ENCODE data around the gene USP30. TPM values are rescaled to one million over a fixed set of nuclear protein-coding genes. Genes with fewer than 3 reads are reported as not detected.

USP30 gene, protein sequence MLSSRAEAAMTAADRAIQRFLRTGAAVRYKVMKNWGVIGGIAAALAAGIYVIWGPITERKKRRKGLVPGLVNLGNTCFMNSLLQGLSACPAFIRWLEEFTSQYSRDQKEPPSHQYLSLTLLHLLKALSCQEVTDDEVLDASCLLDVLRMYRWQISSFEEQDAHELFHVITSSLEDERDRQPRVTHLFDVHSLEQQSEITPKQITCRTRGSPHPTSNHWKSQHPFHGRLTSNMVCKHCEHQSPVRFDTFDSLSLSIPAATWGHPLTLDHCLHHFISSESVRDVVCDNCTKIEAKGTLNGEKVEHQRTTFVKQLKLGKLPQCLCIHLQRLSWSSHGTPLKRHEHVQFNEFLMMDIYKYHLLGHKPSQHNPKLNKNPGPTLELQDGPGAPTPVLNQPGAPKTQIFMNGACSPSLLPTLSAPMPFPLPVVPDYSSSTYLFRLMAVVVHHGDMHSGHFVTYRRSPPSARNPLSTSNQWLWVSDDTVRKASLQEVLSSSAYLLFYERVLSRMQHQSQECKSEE
- polyA plus RNA-seq (2012; ENCODE audit: insufficient read depth, insufficient read length, low read depth) = 26.4 TPM

DNA sequence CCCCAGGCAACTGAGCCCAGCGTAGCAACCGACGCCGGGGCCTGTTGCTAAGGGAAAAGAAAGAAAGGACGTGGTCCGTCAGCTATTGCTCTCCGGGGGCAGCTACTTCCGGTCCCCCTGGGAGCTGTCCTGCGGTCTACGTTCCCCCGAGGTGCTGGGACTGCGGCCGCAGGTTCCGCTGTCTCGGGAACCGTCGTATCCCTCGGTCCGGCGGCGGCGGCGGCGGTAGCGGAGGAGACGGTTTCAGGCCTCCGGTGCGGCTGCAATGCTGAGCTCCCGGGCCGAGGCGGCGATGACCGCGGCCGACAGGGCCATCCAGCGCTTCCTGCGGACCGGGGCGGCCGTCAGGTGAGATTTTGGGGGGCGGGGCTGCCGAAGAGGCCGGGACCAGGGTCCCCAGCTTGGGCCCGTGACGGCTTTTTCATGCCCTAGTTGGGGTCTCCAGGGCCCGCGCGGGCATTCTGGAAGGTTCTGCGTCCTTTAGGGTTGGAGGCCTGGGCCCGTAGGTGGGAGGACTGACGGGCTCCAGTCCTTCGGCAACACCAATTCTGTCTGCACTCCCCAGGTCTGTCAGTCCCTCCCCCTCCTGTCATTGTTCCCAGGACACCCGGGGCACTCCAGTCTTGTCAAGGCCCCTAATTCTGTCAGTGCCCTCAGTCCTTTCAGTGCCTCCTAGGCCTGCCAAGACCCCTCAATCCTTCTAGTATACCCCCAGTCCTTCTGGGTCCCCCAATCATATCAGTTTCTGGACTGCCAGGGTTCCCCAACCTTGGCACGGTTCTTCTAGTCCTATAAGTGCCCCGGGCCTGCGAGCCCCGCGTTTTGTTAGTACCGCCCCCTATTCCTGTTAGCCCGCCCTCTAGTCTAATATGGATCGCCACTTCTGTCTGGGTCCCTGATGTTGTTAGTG is at the start of gene USP30:
Gene USP30 (plus strand): TSS at position 163 of the 910 bp plus-strand sequence. CDS start 103 bp downstream, at position 266.
- H3K9me3 ChIP-seq = no peaks in the 10 kb centered on the region
- no peaks in the 10 kb centered on the region for H3K36me3 ChIP-seq
- TF ChIP-seq, protein P1, sequence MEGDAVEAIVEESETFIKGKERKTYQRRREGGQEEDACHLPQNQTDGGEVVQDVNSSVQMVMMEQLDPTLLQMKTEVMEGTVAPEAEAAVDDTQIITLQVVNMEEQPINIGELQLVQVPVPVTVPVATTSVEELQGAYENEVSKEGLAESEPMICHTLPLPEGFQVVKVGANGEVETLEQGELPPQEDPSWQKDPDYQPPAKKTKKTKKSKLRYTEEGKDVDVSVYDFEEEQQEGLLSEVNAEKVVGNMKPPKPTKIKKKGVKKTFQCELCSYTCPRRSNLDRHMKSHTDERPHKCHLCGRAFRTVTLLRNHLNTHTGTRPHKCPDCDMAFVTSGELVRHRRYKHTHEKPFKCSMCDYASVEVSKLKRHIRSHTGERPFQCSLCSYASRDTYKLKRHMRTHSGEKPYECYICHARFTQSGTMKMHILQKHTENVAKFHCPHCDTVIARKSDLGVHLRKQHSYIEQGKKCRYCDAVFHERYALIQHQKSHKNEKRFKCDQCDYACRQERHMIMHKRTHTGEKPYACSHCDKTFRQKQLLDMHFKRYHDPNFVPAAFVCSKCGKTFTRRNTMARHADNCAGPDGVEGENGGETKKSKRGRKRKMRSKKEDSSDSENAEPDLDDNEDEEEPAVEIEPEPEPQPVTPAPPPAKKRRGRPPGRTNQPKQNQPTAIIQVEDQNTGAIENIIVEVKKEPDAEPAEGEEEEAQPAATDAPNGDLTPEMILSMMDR (IDR thresholded peaks at IDR 0.05; ENCODE audit: low read depth, low read length) = no peak
- no peaks in the 10 kb centered on the region for H3K4me1 ChIP-seq
- H3K4me3 ChIP-seq (ENCODE audit: low read depth, low read length) = peak within 1 kb of the TSS; percentile 65
- DNase-seq = peak; percentile 88
- H3K27me3 ChIP-seq = no peaks in the 10 kb centered on the region

DNA sequence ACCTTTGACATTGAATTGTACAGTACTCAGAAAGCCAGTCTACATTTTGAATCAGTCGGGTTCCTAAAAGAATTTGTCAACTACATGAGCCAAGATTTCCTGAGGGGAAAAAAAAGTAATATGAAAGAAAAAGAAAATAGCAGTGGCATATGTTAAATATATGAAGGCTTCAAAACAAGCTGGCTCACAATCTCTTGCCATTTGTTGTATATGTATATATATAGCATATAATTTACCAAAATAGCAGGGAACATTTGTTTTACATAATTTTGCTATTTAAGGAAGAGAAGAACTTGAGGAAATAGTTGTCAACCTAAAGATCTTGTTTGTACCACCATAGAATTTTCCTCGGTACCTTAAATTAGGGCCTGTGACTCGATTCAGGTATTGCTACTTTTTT is 48.4 kb upstream of the USP30 start:
- no peaks in the 10 kb centered on the region for H3K27me3 ChIP-seq
- H3K9me3 ChIP-seq = no peaks in the 10 kb centered on the region
- no peaks in the 10 kb centered on the region for H3K36me3 ChIP-seq
- H3K4me1 ChIP-seq = no peaks in the 10 kb centered on the region
- no peak overlapping the region for H3K4me3 ChIP-seq (ENCODE audit: low read depth, low read length)
- TF ChIP-seq, protein P1 (IDR thresholded peaks at IDR 0.05; ENCODE audit: low read depth, low read length) = no peak
- DNase-seq = no peak

DNA sequence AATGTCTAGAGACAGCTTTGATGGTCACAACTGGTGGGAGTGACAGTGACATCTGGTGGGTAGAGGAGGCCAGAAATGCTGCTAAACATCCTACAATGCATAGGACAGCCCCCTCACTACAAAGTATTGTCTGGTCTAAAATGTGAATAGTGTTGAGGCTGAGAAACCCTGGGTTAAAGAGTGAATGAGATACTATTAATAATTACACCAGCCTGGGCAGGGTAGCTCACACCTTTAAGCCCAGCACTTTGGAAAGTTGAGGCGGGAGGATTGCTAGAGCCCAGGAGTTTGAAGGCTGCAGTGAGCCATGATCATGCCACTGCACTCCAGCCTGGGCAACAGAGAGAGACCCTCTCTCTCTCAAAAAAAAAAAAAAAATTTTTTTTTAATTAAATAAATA is 42.6 kb upstream of the USP30 start:
- no peaks in the 10 kb centered on the region; the same call in 1 of the 2 replicates for H3K36me3 ChIP-seq
- no peak for DNase-seq
- no peaks in the 10 kb centered on the region for H3K4me1 ChIP-seq
- H3K4me3 ChIP-seq (ENCODE audit: low read depth, low read length) = no peak overlapping the region
- no peaks in the 10 kb centered on the region for H3K27me3 ChIP-seq
- TF ChIP-seq, protein P1 (IDR thresholded peaks at IDR 0.05; ENCODE audit: low read depth, low read length) = 0 out of 2 replicates have a peak, but pooled peaks have one; percentile 2
- no peaks in the 10 kb centered on the region for H3K9me3 ChIP-seq

DNA sequence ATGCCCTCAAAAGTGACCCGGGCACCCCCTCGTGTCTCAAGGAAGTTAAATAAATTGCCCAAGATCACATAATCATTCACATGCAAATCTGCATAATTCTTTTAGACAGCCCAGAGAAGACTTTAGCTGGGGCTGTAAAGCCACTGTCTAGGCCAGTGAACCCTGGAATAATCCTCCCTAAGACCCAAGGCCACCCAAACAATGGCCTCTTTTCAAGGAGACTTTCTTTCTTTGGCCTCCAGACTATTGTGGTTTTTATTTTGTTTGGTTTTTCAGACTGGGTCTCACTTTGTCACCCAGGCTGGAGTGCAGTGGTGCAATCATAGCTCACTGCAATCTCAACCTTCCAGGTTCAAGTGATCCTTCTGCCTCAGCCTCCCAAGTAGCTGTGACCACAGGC is 42.1 kb upstream of the USP30 start:
- H3K36me3 ChIP-seq = no peaks in the 10 kb centered on the region; the same call in 1 of the 2 replicates
- DNase-seq = no peak
- H3K27me3 ChIP-seq = no peaks in the 10 kb centered on the region
- TF ChIP-seq, protein P1 (IDR thresholded peaks at IDR 0.05; ENCODE audit: low read depth, low read length) = no peak
- H3K4me3 ChIP-seq (ENCODE audit: low read depth, low read length) = no peak overlapping the region
- no peaks in the 10 kb centered on the region for H3K9me3 ChIP-seq
- no peaks in the 10 kb centered on the region for H3K4me1 ChIP-seq

DNA sequence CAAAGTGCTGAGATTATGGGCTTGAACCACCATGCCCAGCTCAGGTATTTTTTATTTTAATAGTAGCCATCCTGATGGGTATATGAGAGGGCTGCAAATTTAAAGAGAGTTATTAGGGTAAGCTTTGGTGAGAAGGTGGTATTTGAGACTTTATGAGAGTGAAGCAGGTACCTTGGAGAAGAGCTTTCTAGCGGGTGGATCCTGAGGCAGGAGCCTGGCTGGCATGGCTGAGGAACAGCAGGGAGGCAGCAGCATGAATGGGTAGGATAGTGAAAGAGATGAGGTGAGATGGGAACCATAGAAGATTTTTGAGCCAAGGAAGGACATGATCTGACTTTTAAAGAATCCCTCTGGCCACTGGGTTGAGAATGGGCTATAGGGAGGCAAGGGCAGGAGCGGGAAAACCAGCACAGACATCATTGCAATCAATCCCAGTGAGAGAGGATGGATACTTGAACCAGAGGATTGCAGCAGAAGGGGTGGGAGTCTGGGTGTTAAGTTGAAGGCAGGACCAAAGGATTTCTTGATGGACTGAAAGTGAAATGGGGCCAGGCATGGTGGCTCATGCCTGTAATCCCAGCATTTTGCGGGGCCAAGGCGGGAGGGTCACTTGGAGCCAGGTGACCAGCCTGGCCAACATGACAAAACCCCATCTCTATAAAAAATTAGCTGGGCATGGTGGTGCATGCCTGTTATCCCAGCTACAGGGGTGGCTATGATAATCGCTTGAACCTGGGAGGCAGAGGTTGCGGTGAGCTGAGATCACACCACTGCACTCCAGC is 37.2 kb upstream of the USP30 start:
- no peak for DNase-seq
- TF ChIP-seq, protein P1 (IDR thresholded peaks at IDR 0.05; ENCODE audit: low read depth, low read length) = no peak
- no peaks in the 10 kb centered on the region for H3K27me3 ChIP-seq
- H3K9me3 ChIP-seq = no peaks in the 10 kb centered on the region
- H3K4me3 ChIP-seq (ENCODE audit: low read depth, low read length) = no peak overlapping the region
- no peaks in the 10 kb centered on the region; the same call in 1 of the 2 replicates for H3K36me3 ChIP-seq
- peaks cover 4% of the 10 kb centered on the region; the same call in 1 of the 2 replicates for H3K4me1 ChIP-seq
